Activated T-helper 1 cell treated with anti-CD3 and anti-CD28 coated beads, Interleukin-2, amount 50 U/mL, for 16 hours (primary cell): ENCODE data around the gene MFAP5.
A peak's percentile ranks its signal among the peaks of the same experiment; 100 is the strongest.

ENCODE experiments used
- DNase-seq, 2 donors: peaks; one replicate each; pipeline ENCODE4 v3.0.0-alpha.2; 2020; ENCODE audit warnings: low read depth in 1 of 2, low spot score in 1 of 2

MFAP5 gene

GRCh38 chr12:8662593-8662992 lies at the start of gene MFAP5:
MFAP5 (minus strand) TSS chr12:8662826; CDS start chr12:8662104, 722 bp downstream.
- no peak for DNase-seq

GRCh38 chr12:8709124-8709830 lies 46.7 kb upstream of the MFAP5 start:
- no peak for DNase-seq

GRCh38 chr12:8702159-8702558 lies 39.5 kb upstream of the MFAP5 start:
- no peak for DNase-seq

GRCh38 chr12:8701046-8701660 lies 38.5 kb upstream of the MFAP5 start:
- no peak for DNase-seq

- no peak for DNase-seq
Measured at GRCh38 chr12:8699714-8700113, 37.1 kb upstream of the MFAP5 start.

- DNase-seq: no peak
Measured at GRCh38 chr12:8698879-8699278, 36.3 kb upstream of the MFAP5 start.

GRCh38 chr12:8698132-8698851 lies 35.7 kb upstream of the MFAP5 start:
- peak; percentile 9 to 38 for DNase-seq

- peak; percentile 43 to 69 for DNase-seq
Measured at GRCh38 chr12:8697476-8698131, 35.0 kb upstream of the MFAP5 start, which contains the start of gene RIMKLB. RIMKLB (plus strand) TSS chr12:8697991; CDS start chr12:8713867, 15,876 bp downstream.

GRCh38 chr12:8697120-8697475 lies 34.5 kb upstream of the MFAP5 start:
- DNase-seq: no peak

- DNase-seq: no peak
Measured at GRCh38 chr12:8696442-8697090, 33.9 kb upstream of the MFAP5 start.

- no peak for DNase-seq
Measured at GRCh38 chr12:8695116-8695515, 32.5 kb upstream of the MFAP5 start.

GRCh38 chr12:8692573-8692972 lies 29.9 kb upstream of the MFAP5 start:
- DNase-seq: no peak

GRCh38 chr12:8689681-8690080 lies 27.1 kb upstream of the MFAP5 start:
- DNase-seq: no peak

GRCh38 chr12:8687846-8688601 lies 25.4 kb upstream of the MFAP5 start:
- no peak for DNase-seq

GRCh38 chr12:8685051-8685450 lies 22.4 kb upstream of the MFAP5 start:
- no peak for DNase-seq

GRCh38 chr12:8681129-8681884 lies 18.7 kb upstream of the MFAP5 start:
- no peak for DNase-seq

- DNase-seq: no peak
Measured at GRCh38 chr12:8680533-8680932, 17.9 kb upstream of the MFAP5 start.

- DNase-seq: no peak
Measured at GRCh38 chr12:8678661-8679111, 16.1 kb upstream of the MFAP5 start.

- DNase-seq: no peak
Measured at GRCh38 chr12:8677362-8677761, 14.7 kb upstream of the MFAP5 start.

GRCh38 chr12:8676651-8677050 lies 14.0 kb upstream of the MFAP5 start:
- no peak for DNase-seq
